Adrenal gland (tissue), 5 donors: Measurements from ENCODE around the gene PNPLA2.

ENCODE experiments used
- CTCF ChIP-seq, 6 experiments: fragments of 450-650 bp in 4 of 6; fragments of 200-600 bp in 2 of 6; sonication (generic) in 1 of 6; IDR thresholded peaks; 1 replicate in 5 of 6; 2 replicates in 1 of 6; pipeline versions ENCODE4 v1.5.1 to v1.8.0; 2016 to 2021; ENCODE audit warnings: antibody characterized with exemption in 6 of 6, mild to moderate bottlenecking in 2 of 6, moderate library complexity in 1 of 6
- POLR2A ChIP-seq, 2 donors: fragments of 450-650 bp; IDR thresholded peaks; one replicate each; pipeline ENCODE4 v1.6.1; 2017; ENCODE audit warnings: antibody characterized with exemption in 2 of 2, mild to moderate bottlenecking in 2 of 2, moderate library complexity in 1 of 2
- donor health status: DM: no; HTN: no; CAD: no.

- TF ChIP-seq POLR2A (IDR thresholded peaks at IDR 0.05) = no peak
- TF ChIP-seq CTCF (IDR thresholded peaks at IDR 0.05) = no peak
Observed at GRCh38 chr11:831961-832528, 13.3 kb downstream of the PNPLA2 start.
